Measurements from ENCODE around the gene EHMT1. TPM values are rescaled to one million over a fixed set of nuclear protein-coding genes. Genes with fewer than 3 reads are reported as not detected.

Gene EHMT1
- total and polyA plus RNA-seq, 2 of the 8 experiments (the other 6 are each of a cell fraction or from before 2014, with no cell fraction given) = 95.7 to 163 TPM

GRCh38 chr9:137758067-137758466 lies 139.3 kb downstream of the EHMT1 start (continued):
- no peak for TF ChIP-seq RFX5 (IDR thresholded peaks at IDR 0.05; ENCODE audit: borderline replicate concordance, low read depth, low read length)

Measured in H1 (cell line).